T-helper 17 cell (primary cell): Measurements from ENCODE around the gene DIP2C. TPM values are rescaled to one million over a fixed set of nuclear protein-coding genes. Genes with fewer than 3 reads are reported as not detected.
"Not testable (repeated sequence)": the region's sequence is repeated elsewhere in the genome, so short reads cannot be mapped to it uniquely, and the experiment has no call there.

Experiments used
- ATAC-seq: fragments of 150-1000 bp; cut with Tn5 transposase; 2 replicates; pipeline ENCODE4 v1.10.0; 2021; ENCODE audit warnings: mild to moderate bottlenecking, moderate library complexity
- DNase-seq, 3 donors: peaks; one replicate each; pipeline versions ENCODE4 v3.0.0 to v3.0.0-alpha.2; 2020 to 2021
- H3K9me3 ChIP-seq: one replicate; pipeline ENCODE4 v1.7.0; 2013; ENCODE audit warnings: low read length, mild to moderate bottlenecking; ENCODE audit not compliant: control insufficient read depth, poor library complexity, severe bottlenecking
- H3K27ac Mint-ChIP-seq: one replicate; pipeline ENCODE4 v1.8.0; 2022; ENCODE audit warnings: mild to moderate bottlenecking, moderate library complexity, mixed read lengths
- H3K27me3 Mint-ChIP-seq: one replicate; pipeline ENCODE4 v1.8.0; 2022; ENCODE audit warnings: mixed read lengths
- H3K36me3 Mint-ChIP-seq: one replicate; pipeline ENCODE4 v1.8.0; 2022; ENCODE audit warnings: low read depth, mixed read lengths
- H3K4me1 Mint-ChIP-seq: one replicate; pipeline ENCODE4 v1.8.0; 2022; ENCODE audit warnings: mild to moderate bottlenecking, mixed read lengths
- H3K4me3 Mint-ChIP-seq: one replicate; pipeline ENCODE4 v1.8.0; 2022; ENCODE audit warnings: mild to moderate bottlenecking, moderate library complexity, mixed read lengths
- total RNA-seq, 4 donors: library from RNA in 2 of 4; stranded (reverse) in 2 of 4; gene quantifications; one replicate each; pipeline ENCODE4 v1.2.3 and lab custom pipeline; 2022 to 2026

The DIP2C gene
- total RNA-seq, 2 donors from 2014 or later = 4.1 to 6.0 TPM

DNA sequence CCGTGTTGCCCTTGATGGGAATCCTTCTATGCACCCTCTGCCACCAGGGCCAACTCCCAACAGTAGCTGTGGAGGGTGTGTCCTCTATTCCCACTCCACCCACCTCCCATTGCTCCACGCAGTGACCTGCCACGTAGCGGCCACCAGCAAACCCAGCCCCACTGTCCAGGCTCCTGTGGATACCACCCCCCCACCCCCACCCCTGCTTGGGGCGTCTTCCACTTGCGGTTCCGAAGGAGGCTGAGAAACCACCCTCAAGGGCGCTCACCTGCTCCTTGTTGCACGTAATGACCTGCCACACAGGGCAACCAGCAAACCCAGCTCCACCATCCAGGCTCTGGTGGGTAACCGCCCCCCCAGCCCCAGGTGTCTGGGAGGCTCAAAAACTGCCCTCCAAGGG, 72.0 kb downstream of the DIP2C start:
- Mint-ChIP-seq H3K27me3 (peaks cover 66% of the 10 kb centered on the region), H3K4me1 (peaks cover 5% of the 10 kb centered on the region), H3K4me3 (peak overlapping the region; percentile 61), H3K27ac (no peak overlapping the region), H3K36me3 (no peaks in the 10 kb centered on the region)
- DNase-seq (no peak), ATAC-seq (no peak)
- H3K9me3 ChIP-seq = no peaks in the 10 kb centered on the region

DNA sequence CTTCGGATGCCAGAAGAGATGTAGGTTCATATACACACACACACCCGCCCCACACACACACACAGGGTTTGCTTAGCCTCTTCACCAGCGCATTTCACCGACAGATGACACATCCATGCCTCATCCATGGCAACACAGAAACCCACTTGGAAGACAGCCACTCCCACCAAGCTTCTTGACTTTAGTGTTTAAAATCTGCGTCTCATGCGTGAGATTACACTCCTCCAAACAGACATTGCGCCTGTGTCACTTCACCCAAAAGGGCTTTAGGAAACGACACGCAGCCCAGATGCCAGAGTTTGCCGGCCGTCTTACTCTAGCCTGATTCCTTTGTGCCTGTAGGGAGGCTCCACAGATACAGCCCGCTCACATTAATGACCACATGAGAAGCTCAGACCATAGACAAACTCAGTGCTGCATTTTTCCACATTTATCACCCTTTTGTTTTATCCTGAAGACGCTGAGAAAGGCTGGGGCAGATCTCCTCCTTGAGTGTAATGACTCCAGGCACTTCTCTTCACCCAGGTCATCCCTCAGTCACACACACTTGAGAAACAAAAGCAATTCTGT, 73.8 kb downstream of the DIP2C start:
- no peaks in the 10 kb centered on the region for H3K36me3 Mint-ChIP-seq
- no peaks in the 10 kb centered on the region for H3K9me3 ChIP-seq
- H3K27ac Mint-ChIP-seq = no peak overlapping the region
- DNase-seq (no peak), ATAC-seq (no peak)
- H3K27me3 Mint-ChIP-seq = peaks cover 62% of the 10 kb centered on the region
- H3K4me1 Mint-ChIP-seq = peaks cover 7% of the 10 kb centered on the region
- H3K4me3 Mint-ChIP-seq = no peak overlapping the region

DNA sequence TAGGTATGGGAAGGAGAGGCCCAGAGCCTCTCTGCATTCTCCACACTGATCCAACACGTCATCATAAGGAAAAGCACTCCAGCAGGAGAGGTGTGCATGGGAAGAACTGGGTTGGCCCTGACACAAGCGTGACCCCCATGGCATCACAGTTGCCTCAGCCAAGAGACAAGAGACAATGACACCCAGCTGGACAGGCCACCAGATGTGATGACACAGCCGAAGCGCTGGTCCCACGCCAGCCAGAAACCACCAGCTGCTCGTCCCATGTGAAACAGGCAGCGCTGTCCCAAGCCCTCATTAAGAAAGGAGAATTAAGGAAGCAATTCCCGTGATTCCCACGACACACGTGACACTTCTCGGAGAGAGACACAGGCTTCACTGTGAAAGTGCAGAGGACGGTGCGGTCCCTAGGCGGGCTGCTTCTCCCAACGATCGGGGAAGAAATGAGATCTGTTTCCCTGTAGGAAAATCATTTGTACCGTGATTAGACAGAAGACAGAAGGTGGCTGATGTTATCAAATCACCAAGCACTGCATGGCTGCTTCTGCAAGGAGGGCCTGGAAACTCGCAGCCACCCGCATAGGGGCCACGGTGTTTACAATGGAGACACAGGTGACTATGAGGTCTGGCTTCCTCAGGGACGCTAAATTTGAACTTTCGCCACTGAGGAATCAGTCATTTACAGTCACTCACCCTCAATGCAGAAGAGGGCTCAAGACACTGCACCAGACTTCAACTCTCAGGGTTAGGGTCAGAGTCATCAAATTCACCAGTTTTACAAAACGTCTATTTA, 74.5 kb downstream of the DIP2C start:
- DNase-seq = no peak

DNA sequence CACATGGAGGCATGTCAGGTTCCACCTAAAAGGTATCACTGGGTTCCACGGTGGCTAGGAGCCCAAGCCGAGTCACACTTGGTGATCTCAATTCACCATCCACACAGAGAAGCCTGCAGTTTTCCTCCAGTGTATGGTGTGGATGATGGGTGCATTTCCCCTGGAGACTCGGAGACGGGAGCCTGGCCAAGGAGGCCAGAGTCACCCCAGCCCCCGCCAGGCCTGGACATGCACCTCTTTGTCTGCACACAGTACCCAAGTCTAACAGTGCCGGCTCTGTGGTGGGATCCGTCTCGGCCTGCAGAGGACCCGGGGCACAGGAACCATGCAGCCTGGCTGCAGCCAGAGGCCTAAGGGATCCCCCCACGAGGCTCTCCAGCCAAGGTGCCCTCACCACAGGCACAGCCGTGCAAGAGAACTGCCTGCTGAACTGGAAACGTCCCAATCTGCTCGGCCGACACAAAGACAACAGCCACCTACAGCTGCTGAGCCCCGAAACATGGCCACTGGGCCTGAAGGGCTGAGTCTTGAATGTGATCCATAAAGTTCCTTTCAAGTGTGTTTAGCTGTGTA, 75.2 kb downstream of the DIP2C start:
- Mint-ChIP-seq H3K27me3 (peaks cover 58% of the 10 kb centered on the region), H3K36me3 (no peaks in the 10 kb centered on the region), H3K4me3 (no peak overlapping the region), H3K27ac (no peak overlapping the region), H3K4me1 (peaks cover 4% of the 10 kb centered on the region)
- no peaks in the 10 kb centered on the region for H3K9me3 ChIP-seq
- no peak for ATAC-seq
- DNase-seq = no peak

More for the DNA sequence above, 74.5 kb downstream of the DIP2C start:
- no peak for ATAC-seq
- no peaks in the 10 kb centered on the region for H3K9me3 ChIP-seq
- Mint-ChIP-seq H3K27me3 (peaks cover 61% of the 10 kb centered on the region), H3K27ac (no peak overlapping the region), H3K36me3 (no peaks in the 10 kb centered on the region), H3K4me1 (peaks cover 4% of the 10 kb centered on the region), H3K4me3 (no peak overlapping the region)

DNA sequence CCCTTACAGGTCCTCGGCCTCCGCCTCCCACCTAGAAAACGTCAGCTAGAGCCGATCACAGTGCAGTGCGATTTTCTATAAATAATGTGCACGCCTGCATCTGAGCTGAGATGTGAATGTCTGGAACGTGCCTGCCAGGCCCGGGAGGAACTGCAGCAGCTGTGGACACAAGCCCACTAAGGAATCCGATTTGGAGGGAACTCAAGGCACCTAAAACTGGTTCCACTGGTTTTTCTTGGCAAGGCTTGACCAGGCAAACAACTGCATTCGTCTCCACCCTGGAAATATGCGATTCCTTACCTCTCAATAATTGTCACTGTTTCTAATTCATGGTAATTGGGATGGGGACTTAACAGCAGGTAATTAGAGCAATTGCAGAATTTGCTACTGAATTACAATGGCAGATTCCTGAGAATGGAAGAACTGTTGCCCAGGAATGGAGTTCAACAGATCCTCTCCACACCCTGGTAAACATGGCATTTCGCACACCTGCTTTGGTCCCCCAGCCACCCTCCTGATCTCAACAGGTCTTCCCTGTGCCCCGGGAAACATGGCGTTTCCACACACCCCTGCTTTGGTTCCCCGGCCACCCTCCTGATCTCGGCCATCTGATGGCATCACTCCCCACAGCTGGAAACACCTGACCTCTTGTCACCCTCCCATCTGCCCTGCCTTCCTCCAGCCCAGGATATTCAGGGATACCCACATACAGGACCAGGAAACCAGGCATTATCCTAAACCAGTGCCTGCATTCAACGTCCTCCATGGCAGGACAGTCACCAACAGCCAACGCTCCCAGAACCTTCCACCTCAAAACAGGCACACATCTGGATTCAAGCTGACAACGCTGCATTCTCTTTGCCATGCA, 76.0 kb downstream of the DIP2C start:
- ATAC-seq = no peak
- Mint-ChIP-seq H3K4me1 (peaks cover 4% of the 10 kb centered on the region), H3K4me3 (no peak overlapping the region), H3K27me3 (peaks cover 52% of the 10 kb centered on the region), H3K36me3 (no peaks in the 10 kb centered on the region), H3K27ac (no peak overlapping the region)
- no peak for DNase-seq
- no peaks in the 10 kb centered on the region for H3K9me3 ChIP-seq

DNA sequence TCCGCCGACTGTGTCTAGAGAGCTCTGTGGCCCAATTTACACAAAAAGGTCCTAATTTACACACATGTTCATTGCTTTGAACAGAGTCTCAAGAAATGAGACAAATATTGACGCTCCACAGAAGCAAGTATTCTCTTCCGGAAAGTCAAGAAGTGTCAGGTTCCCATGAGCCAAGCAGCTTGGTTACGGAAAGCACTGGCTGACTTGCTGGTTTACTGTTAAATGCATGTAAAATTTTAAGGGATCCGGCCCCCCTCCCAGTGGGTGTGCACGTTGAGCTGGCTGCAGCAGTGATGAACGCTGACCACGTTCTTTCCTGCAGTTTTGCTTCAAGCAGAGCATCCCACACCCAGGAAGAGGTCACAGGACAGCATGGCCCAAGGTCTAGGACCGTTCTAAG, 76.8 kb downstream of the DIP2C start:
- H3K27ac Mint-ChIP-seq = no peak overlapping the region
- no peak overlapping the region for H3K4me3 Mint-ChIP-seq
- no peaks in the 10 kb centered on the region for H3K9me3 ChIP-seq
- peaks cover 4% of the 10 kb centered on the region for H3K4me1 Mint-ChIP-seq
- no peak for ATAC-seq
- H3K27me3 Mint-ChIP-seq = peaks cover 43% of the 10 kb centered on the region
- DNase-seq = no peak
- H3K36me3 Mint-ChIP-seq = no peaks in the 10 kb centered on the region

DNA sequence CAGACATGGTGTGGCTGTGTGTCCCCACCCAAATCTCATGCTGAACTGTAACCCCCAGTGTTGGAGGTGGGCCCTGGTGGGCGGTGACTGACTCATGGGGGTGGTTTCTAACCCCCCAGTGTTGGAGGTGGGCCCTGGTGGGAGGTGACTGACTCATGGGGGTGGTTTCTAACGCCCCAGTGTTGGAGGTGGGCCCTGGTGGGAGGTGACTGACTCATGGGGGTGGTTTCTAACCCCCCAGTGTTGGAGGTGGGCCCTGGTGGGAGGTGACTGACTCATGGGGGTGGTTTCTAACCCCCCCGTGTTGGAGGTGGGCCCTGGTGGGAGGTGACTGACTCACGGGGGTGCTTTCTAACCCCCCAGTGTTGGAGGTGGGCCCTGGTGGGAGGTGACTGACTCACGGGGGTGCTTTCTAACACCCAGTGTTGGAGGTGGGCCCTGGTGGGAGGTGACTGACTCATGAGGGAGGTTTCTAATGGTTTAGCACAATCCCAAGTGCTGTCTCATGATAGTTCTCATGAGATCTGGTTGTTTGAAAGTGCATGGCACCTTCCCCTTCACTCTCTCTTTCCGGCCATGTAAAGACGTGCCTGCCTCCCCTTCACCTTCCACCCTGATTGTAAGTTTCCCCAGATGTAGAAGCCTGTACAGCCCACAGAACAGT, 78.7 kb downstream of the DIP2C start:
- DNase-seq, H3K4me3 Mint-ChIP-seq, ATAC-seq, H3K4me1 Mint-ChIP-seq, H3K9me3 ChIP-seq, H3K27ac Mint-ChIP-seq, H3K36me3 Mint-ChIP-seq: not testable (repeated sequence)
- peaks cover 26% of the 10 kb centered on the region for H3K27me3 Mint-ChIP-seq

DNA sequence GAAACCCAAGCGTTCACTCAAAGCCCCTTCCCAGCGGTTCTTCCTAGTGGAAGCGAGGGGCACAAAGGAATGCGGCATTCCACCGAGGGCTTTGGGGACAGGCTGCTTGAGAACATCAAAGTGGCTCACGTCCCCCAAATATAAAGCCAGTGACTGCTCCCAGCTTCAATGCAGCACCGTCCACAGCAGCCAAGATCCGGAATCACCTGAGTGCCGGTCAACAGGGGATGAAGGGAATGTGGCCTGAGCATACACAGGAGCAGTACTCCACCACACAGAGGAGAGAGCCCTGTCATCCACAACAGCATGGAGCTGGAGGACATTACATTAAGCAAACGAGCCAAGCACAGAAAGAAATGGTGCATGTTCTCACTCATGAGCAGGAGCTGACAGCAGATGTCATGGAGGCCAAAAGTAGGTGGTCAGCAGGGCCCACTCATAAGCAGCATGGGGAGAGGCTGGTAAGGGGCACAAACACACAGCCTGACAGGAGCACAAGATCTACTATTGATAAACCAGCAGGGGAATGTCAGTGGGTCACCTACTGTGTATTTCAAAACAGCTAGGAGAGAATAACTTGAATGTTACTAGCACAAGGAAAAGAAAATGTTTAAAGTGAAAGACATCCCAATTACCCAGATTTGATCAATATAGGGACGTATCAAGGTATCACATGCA, 79.5 kb downstream of the DIP2C start:
- Mint-ChIP-seq H3K27ac (no peak overlapping the region), H3K27me3 (peaks cover 34% of the 10 kb centered on the region), H3K4me1 (peaks cover 8% of the 10 kb centered on the region), H3K36me3 (no peaks in the 10 kb centered on the region), H3K4me3 (no peak overlapping the region)
- no peaks in the 10 kb centered on the region for H3K9me3 ChIP-seq
- ATAC-seq (no peak), DNase-seq (no peak)

DNA sequence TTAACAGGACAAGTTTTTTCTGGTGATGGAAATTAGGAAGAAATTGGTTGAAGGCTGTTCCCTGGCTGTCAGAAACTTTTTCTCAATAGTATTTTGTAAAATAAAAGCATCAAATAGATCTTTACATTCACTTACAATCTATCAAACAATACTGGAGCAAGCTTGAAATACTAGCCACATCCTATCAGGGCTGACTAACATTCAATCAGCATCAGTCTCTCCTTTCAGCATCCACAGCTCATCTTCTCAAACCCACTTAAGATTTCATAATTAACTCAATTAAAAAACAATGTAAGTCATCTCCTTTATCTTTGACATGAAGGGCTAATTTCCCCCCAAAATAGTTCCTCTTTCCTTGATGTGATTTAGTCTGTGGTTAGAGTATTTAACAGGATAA, 80.2 kb downstream of the DIP2C start:
- no peaks in the 10 kb centered on the region for H3K36me3 Mint-ChIP-seq
- DNase-seq = no peak
- no peaks in the 10 kb centered on the region for H3K9me3 ChIP-seq
- peaks cover 29% of the 10 kb centered on the region for H3K27me3 Mint-ChIP-seq
- no peak for ATAC-seq
- no peak overlapping the region for H3K4me3 Mint-ChIP-seq
- no peak overlapping the region for H3K27ac Mint-ChIP-seq
- peaks cover 8% of the 10 kb centered on the region for H3K4me1 Mint-ChIP-seq

DNA sequence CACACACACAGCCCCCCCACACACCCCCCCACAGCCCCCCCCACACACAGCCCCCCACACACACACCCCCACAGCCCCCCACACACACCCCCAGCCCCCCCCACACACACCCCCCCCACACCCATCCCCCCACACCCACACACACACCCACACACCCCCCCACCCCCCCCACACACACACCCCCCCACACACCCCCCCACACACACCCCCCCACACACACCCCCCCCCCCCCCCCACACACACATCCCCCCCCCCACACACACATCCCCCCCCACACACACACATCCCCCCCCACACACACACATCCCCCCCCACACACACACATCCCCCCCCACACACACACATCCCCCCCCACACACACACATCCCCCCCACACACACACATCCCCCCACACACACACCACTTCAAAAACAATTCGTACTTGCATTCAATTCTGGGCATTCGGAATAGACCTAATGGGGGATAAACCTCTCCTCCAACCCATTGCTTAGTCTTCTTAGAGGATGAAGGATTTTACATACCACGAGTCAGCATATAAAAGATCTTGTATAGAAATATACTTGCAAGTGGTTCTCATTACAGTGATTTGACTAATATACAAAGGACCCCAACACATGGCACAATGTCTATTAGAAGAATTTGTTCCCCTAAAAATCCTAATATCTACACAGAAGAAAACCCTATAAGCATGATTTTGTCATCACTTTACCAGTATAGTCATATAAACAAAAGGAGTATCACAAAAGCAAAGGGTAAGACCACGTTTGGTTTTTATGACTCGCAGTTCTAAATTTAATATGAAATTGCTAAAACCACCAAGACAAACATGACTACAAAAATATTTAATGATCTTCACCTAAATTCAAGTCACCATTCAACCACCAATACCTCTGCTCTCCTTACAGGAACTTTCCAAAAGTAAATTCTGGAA, 80.9 kb downstream of the DIP2C start:
- Mint-ChIP-seq H3K4me3 (no peak overlapping the region), H3K36me3 (peaks cover 2% of the 10 kb centered on the region), H3K4me1 (peaks cover 8% of the 10 kb centered on the region), H3K27me3 (peaks cover 29% of the 10 kb centered on the region), H3K27ac (no peak overlapping the region)
- no peak for ATAC-seq
- no peak for DNase-seq
- H3K9me3 ChIP-seq = no peaks in the 10 kb centered on the region

DNA sequence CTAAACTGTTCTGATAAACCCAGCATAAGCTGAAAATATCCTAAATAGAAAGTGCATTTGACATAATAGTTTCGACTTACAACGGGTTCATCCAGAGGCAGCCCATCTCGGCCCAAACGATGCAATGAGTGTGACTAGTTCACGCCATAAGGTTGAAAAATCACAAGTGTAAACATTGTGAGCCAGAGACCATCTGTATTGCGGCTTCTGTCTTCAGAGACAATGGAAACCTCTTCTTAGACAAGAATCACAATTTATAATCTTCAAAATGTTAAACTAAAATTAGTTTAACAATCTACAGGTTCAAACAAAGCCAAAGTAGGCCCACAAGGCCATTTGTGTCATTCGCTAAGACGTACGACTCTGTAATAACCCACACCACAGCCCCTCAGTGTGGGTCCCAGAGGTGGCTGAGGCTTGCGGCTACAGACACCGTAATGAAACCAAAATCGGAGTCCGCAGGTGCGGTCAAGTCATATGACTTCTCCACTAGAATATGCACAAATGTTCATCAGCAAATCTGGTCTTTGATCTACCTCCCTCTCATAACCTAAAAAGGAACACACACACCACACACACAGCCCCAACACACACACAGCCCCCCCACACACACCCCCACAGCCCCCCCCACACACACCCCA, 81.8 kb downstream of the DIP2C start:
- DNase-seq = no peak
- Mint-ChIP-seq H3K27me3 (peaks cover 26% of the 10 kb centered on the region), H3K27ac (no peak overlapping the region), H3K4me1 (peaks cover 8% of the 10 kb centered on the region), H3K36me3 (peaks cover 2% of the 10 kb centered on the region), H3K4me3 (no peak overlapping the region)
- H3K9me3 ChIP-seq = no peaks in the 10 kb centered on the region
- ATAC-seq = no peak
